ENCODE data around the gene CR1.

- TF ChIP-seq CTCF (optimal IDR thresholded peaks at IDR 0.05 in 1 of 3, IDR thresholded peaks at IDR 0.05 in 1 of 3, conservative IDR thresholded peaks at IDR 0.05 in 1 of 3; ENCODE audit: extremely low read depth in 1 of 3, insufficient read depth in 2 of 3, low read length in 3 of 3), result no peak
- no peak for TF ChIP-seq EZH2 (IDR thresholded peaks at IDR 0.05; ENCODE audit: low read length)
These were observed 170.4 kb downstream of the CR1 start for GRCh38 chr1:207666342-207666741.

All from keratinocyte (primary cell).